Tibial nerve (tissue), 4 donors: ENCODE results near the gene KRTAP1-1. TPM values are rescaled to one million over a fixed set of nuclear protein-coding genes. Genes with fewer than 3 reads are reported as not detected.
"Not testable (repeated sequence)": the region's sequence is repeated elsewhere in the genome, so short reads cannot be mapped to it uniquely, and the experiment has no call there.

ENCODE experiments used
- DNase-seq, 2 donors: peaks; one replicate each; pipeline ENCODE4 v3.0.0-alpha.2; 2019; ENCODE audit warnings: low spot score in 2 of 2
- H3K27ac ChIP-seq, 4 donors: fragments of 200-600 bp; sonication (generic) in 3 of 4; one replicate each; pipeline ENCODE4 v1.5.1; 2017 to 2019; ENCODE audit warnings: mild to moderate bottlenecking in 1 of 4
- H3K27me3 ChIP-seq, 2 donors: fragments of 200-600 bp; sonication (generic) in 1 of 2; one replicate each; pipeline versions ENCODE4 v1.5.1 to v1.6.0; 2017 to 2019
- H3K36me3 ChIP-seq, 3 donors: fragments of 200-600 bp; sonication (generic); one replicate each; pipeline ENCODE4 v1.5.1; 2018 to 2019
- H3K4me1 ChIP-seq, 4 donors: fragments of 200-600 bp; sonication (generic) in 3 of 4; one replicate each; pipeline ENCODE4 v1.5.1; 2017 to 2019
- H3K4me3 ChIP-seq, 4 donors: fragments of 200-600 bp; sonication (generic) in 3 of 4; one replicate each; pipeline ENCODE4 v1.5.1; 2017 to 2019; ENCODE audit warnings: mild to moderate bottlenecking in 1 of 4, moderate library complexity in 1 of 4
- H3K9me3 ChIP-seq, 4 donors: fragments of 200-600 bp; sonication (generic) in 3 of 4; one replicate each; pipeline ENCODE4 v1.5.1; 2017 to 2019
- EP300 ChIP-seq, 2 donors: sonication (generic); formaldehyde crosslinking; IDR thresholded peaks; one replicate each; pipeline ENCODE4 v1.6.1; 2017; ENCODE audit warnings: antibody characterized with exemption in 2 of 2, mild to moderate bottlenecking in 1 of 2
- POLR2A ChIP-seq, 2 donors: fragments of 450-650 bp; IDR thresholded peaks; one replicate each; pipeline ENCODE4 v1.6.1; 2017; ENCODE audit warnings: antibody characterized with exemption in 2 of 2, mild to moderate bottlenecking in 2 of 2, moderate library complexity in 2 of 2
- WGBS, 2 donors: methylation state at CpG; one replicate each; pipeline ENCODE4 v1.1.5; 2018; 5-methylcytosine and 5-hydroxymethylcytosine counted together
- total RNA-seq, 4 donors: library from RNA; depleted of rRNA; stranded (reverse); fragments of >200 nt; gene quantifications; one replicate each; pipeline ENCODE4 v1.1.0, GENCODE V29; 2016
- TF ChIP-seq, protein P1 (sequence below), 5 experiments: fragments of 200-600 bp in 3 of 5; fragments of 450-650 bp in 2 of 5; sonication (generic) in 3 of 5; IDR thresholded peaks; one replicate each; pipeline ENCODE4 v1.5.1; 2016 to 2019; ENCODE audit warnings: antibody characterized with exemption in 5 of 5, mild to moderate bottlenecking in 3 of 5, moderate library complexity in 2 of 5

KRTAP1-1 gene
- total RNA-seq, 4 donors from 2014 or later = not detected

DNA sequence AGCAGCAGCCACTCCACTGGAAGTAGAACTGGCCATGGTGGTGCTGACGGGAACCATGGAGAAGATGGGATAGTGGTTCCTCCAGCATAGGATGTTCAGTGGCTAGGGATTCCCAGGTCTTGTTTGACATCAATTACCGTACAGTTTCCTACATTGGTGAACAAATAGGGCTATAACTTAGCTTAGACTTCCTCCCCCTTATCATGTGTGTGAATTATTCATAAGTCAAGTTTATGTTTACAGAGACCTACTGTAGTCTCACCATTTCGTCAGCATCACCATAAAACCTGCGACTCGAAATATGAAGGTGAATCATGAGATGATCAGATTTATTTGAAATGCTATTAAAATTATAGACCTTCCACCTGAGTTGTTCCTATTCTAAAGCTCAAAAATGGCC, 17.5 kb upstream of the KRTAP1-1 start:
- no peak overlapping the region for H3K4me3 ChIP-seq
- no peaks in the 10 kb centered on the region for H3K36me3 ChIP-seq
- peaks cover 0 to 15% (median 0%) of the 10 kb centered on the region in 4 donors for H3K4me1 ChIP-seq
- TF ChIP-seq POLR2A (IDR thresholded peaks at IDR 0.05) (no peak), EP300 (IDR thresholded peaks at IDR 0.05) (no peak)
- TF ChIP-seq, protein P1, sequence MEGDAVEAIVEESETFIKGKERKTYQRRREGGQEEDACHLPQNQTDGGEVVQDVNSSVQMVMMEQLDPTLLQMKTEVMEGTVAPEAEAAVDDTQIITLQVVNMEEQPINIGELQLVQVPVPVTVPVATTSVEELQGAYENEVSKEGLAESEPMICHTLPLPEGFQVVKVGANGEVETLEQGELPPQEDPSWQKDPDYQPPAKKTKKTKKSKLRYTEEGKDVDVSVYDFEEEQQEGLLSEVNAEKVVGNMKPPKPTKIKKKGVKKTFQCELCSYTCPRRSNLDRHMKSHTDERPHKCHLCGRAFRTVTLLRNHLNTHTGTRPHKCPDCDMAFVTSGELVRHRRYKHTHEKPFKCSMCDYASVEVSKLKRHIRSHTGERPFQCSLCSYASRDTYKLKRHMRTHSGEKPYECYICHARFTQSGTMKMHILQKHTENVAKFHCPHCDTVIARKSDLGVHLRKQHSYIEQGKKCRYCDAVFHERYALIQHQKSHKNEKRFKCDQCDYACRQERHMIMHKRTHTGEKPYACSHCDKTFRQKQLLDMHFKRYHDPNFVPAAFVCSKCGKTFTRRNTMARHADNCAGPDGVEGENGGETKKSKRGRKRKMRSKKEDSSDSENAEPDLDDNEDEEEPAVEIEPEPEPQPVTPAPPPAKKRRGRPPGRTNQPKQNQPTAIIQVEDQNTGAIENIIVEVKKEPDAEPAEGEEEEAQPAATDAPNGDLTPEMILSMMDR (IDR thresholded peaks at IDR 0.05) = no peak
- no peak for DNase-seq
- peaks cover 0 to 4% (median 0%) of the 10 kb centered on the region in 4 donors for H3K9me3 ChIP-seq
- H3K27me3 ChIP-seq = no peaks in the 10 kb centered on the region
- H3K27ac ChIP-seq = no peak overlapping the region
- WGBS, 2 donors = 91 to 98% methylated on average over 5 of the region's 5 CpGs

DNA sequence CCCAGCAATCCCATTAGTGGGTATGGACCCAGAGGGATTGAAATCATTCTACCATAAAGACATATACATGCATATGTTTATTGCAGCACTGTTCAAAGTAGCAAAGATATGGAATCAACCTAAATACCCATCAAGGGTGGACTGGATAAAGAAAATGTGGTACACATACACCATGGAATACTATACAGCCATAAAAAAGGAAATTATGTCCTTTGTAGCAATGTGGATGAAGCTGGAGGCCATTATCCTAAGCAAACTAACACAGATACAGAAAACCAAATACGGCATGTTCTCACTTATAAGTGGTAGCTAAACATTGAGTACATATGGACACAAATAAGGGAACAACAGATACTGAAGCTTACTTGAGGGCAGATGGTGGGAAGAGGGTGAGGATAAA, 16.3 kb upstream of the KRTAP1-1 start:
- H3K9me3 ChIP-seq = peaks cover 0 to 4% (median 0%) of the 10 kb centered on the region in 4 donors
- H3K36me3 ChIP-seq = no peaks in the 10 kb centered on the region
- H3K27me3 ChIP-seq = no peaks in the 10 kb centered on the region
- no peak overlapping the region for H3K27ac ChIP-seq
- no peak for DNase-seq
- 94% methylated on average over 1 of the region's 1 CpG for WGBS, 2 donors
- no peak overlapping the region for H3K4me3 ChIP-seq
- peaks cover 0 to 15% (median 0%) of the 10 kb centered on the region in 4 donors for H3K4me1 ChIP-seq
- no peak for TF ChIP-seq EP300 (IDR thresholded peaks at IDR 0.05)
- TF ChIP-seq POLR2A (IDR thresholded peaks at IDR 0.05) = no peak
- TF ChIP-seq, protein P1 (IDR thresholded peaks at IDR 0.05) = no peak

DNA sequence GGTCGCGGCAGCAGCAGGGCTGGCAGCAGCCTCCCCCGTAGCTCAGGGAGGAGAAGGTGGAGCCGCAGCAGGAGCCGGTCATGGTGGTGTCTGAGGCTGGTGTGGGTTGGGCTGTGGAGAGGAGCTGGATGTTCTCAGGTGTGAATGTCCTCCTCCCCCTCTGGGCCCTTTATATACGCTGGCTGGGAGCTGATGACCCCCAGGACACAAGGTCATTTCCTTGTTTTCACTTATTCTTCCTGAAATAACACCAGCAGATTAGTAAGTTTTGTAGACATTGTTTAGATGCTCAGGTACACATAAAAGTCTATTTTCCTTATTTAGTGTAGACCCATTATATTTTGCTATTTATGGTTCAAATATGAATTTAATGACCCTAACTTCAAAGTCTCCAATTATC, 13.9 kb upstream of the KRTAP1-1 start, which contains the start of gene KRTAP2-2:
Gene KRTAP2-2 (minus strand): TSS at position 101 of the 400 bp plus-strand sequence. CDS start 19 bp downstream, at position 82.
- not testable (repeated sequence) for H3K27ac ChIP-seq, H3K4me3 ChIP-seq, H3K9me3 ChIP-seq, DNase-seq, H3K27me3 ChIP-seq, H3K36me3 ChIP-seq, H3K4me1 ChIP-seq
- WGBS, 2 donors = 43 to 61% methylated on average over 1 to 3 of the region's 6 CpGs

DNA sequence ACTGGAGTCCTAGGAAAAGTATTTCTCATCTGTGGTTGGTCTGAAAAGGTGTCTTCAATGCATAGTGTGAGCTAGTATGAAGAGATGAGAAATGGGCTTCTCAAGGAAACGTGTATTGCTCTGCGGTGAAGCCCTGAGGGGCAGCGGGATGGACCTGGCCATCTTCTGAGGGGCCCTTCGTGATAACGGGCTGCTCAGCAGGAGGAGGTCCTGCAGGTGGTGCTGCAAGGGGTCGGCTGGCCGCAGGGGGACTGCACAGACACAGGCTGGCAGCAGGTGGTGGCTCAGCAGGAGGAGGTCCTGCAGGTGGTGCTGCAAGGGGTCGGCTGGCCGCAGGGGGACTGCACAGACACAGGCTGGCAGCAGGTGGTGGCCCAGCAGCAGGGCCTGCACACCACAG, 13.3 kb upstream of the KRTAP1-1 start:
- 76 to 78% methylated on average over 7 of the region's 9 CpGs for WGBS, 2 donors
- not testable (repeated sequence) for DNase-seq, H3K36me3 ChIP-seq, H3K4me1 ChIP-seq, H3K4me3 ChIP-seq, H3K27me3 ChIP-seq, H3K9me3 ChIP-seq, H3K27ac ChIP-seq

DNA sequence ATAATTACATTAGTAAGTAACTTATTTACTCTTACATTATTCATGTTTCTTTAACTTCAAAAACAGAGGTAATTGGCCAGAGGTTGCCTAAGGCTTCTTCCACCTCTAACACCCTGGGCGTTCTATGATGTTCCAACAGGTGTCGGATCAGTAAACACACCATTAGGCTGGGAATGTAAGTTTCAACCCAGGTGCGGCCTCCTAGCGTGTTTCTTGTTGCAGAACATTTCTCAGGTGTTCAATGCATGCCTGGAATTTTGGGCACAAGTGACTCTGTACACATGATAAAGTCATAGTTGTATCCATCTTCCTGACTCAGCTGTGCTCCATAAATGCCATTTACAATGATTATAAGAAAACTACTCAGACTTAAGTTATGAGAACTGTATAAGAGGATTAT, 12.8 kb upstream of the KRTAP1-1 start:
- Histone ChIP-seq H3K27me3 (peaks cover 0 to 3% of the 10 kb centered on the region in 2 donors), H3K9me3 (peaks cover 0 to 4% (median 0%) of the 10 kb centered on the region in 4 donors), H3K4me1 (no peaks in the 10 kb centered on the region), H3K27ac (no peak overlapping the region), H3K4me3 (no peak overlapping the region), H3K36me3 (no peaks in the 10 kb centered on the region)
- no peak for DNase-seq
- WGBS, 2 donors = 92 to 96% methylated on average over 4 of the region's 4 CpGs
- TF ChIP-seq POLR2A (IDR thresholded peaks at IDR 0.05) (no peak), EP300 (IDR thresholded peaks at IDR 0.05) (no peak)
- TF ChIP-seq, protein P1 (IDR thresholded peaks at IDR 0.05) = no peak

DNA sequence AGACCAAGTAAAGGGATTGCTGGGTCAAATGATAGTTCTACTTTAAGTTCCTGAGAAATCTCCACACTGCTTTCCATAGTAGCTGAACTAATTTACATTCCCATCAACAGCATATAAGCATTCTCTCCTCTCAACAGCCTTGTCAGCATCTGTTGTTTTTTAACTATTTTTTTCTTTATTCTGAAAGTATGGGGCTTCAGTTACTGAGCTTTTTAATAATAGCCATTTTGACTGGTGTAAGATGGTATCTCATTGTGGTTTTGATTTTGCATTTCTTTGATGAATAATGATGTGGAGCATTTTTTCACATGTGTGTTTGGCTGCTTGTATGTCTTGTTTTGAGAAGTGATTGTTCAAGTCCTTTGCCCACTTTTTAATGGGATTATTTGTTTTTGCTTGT, 11.3 kb upstream of the KRTAP1-1 start:
- Histone ChIP-seq H3K9me3 (peaks cover 0 to 2% (median 0%) of the 10 kb centered on the region in 4 donors), H3K4me1 (no peaks in the 10 kb centered on the region), H3K27ac (no peak overlapping the region), H3K4me3 (no peak overlapping the region), H3K36me3 (no peaks in the 10 kb centered on the region), H3K27me3 (peaks cover 0 to 11% of the 10 kb centered on the region in 2 donors)
- TF ChIP-seq, protein P1 (IDR thresholded peaks at IDR 0.05) = no peak
- no peak for TF ChIP-seq POLR2A (IDR thresholded peaks at IDR 0.05)
- TF ChIP-seq EP300 (IDR thresholded peaks at IDR 0.05) = no peak
- no peak for DNase-seq
